Neural progenitor cell (in vitro differentiated cells): Measurements from ENCODE around the gene EIF3I.

Experiments used
- CTCF ChIP-seq: fragments of 200-600 bp; sonication (generic); IDR thresholded peaks from 2 replicates; pipeline ENCODE4 v1.5.1; 2017; ENCODE audit warnings: antibody characterized with exemption, mild to moderate bottlenecking
- EZH2 ChIP-seq: fragments of 200-600 bp; sonication (generic); IDR thresholded peaks from 2 replicates; pipeline ENCODE4 v1.6.1; 2017; ENCODE audit warnings: antibody characterized with exemption, mild to moderate bottlenecking, moderate library complexity

GRCh38 chr1:32172621-32173245 lies 49.5 kb upstream of the EIF3I start:
- TF ChIP-seq EZH2 (no peak), CTCF (no peak)
